Measurements from ENCODE around the gene ANKMY1.

Gene ANKMY1

GRCh38 chr2:240579771-240580614, 22.2 kb upstream of the ANKMY1 start:
- Mint-ChIP-seq H3K4me3 (no peak overlapping the region), H3K36me3 (peaks cover 20% of the 10 kb centered on the region)

GRCh38 chr2:240579071-240579762, 21.4 kb upstream of the ANKMY1 start:
- DNase-seq (ENCODE audit: low spot score in 2 of 2) = no peak
- H3K27me3 Mint-ChIP-seq = no peaks in the 10 kb centered on the region
- H3K4me3 Mint-ChIP-seq = no peak overlapping the region
- no peak for ATAC-seq (ENCODE audit: low read depth)
- H3K9me3 Mint-ChIP-seq = peaks cover 1% of the 10 kb centered on the region
- H3K36me3 Mint-ChIP-seq = peaks cover 24% of the 10 kb centered on the region
- H3K4me1 Mint-ChIP-seq = peaks cover 17% of the 10 kb centered on the region
- no peak overlapping the region for H3K27ac Mint-ChIP-seq

More at GRCh38 chr2:240579771-240580614, 22.2 kb upstream of the ANKMY1 start:
- Mint-ChIP-seq H3K27me3 (no peaks in the 10 kb centered on the region), H3K9me3 (peaks cover 1% of the 10 kb centered on the region), H3K4me1 (peaks cover 24% of the 10 kb centered on the region), H3K27ac (no peak overlapping the region)
- DNase-seq (ENCODE audit: low spot score in 2 of 2) = peak; percentile 52 to 59
- ATAC-seq (ENCODE audit: low read depth) = peak; percentile 71

GRCh38 chr2:240578488-240578887, 20.7 kb upstream of the ANKMY1 start:
- H3K27me3 Mint-ChIP-seq = no peaks in the 10 kb centered on the region
- peaks cover 17% of the 10 kb centered on the region for H3K4me1 Mint-ChIP-seq
- no peak overlapping the region for H3K4me3 Mint-ChIP-seq
- peaks cover 24% of the 10 kb centered on the region for H3K36me3 Mint-ChIP-seq
- H3K9me3 Mint-ChIP-seq = peaks cover 1% of the 10 kb centered on the region
- H3K27ac Mint-ChIP-seq = no peak overlapping the region
- DNase-seq (ENCODE audit: low spot score in 2 of 2) (no peak), ATAC-seq (ENCODE audit: low read depth) (no peak)

GRCh38 chr2:240578110-240578450, 20.3 kb upstream of the ANKMY1 start:
- ATAC-seq (ENCODE audit: low read depth) = no peak
- Mint-ChIP-seq H3K36me3 (peaks cover 24% of the 10 kb centered on the region), H3K4me3 (no peak overlapping the region)

GRCh38 chr2:240577281-240578109, 19.7 kb upstream of the ANKMY1 start:
- Mint-ChIP-seq H3K4me1 (peaks cover 17% of the 10 kb centered on the region), H3K27ac (no peak overlapping the region)

More at GRCh38 chr2:240578110-240578450, 20.3 kb upstream of the ANKMY1 start:
- no peak for DNase-seq (ENCODE audit: low spot score in 2 of 2)
- Mint-ChIP-seq H3K9me3 (peaks cover 1% of the 10 kb centered on the region), H3K4me1 (peaks cover 17% of the 10 kb centered on the region), H3K27me3 (no peaks in the 10 kb centered on the region), H3K27ac (no peak overlapping the region)

GRCh38 chr2:240576436-240577205, 18.8 kb upstream of the ANKMY1 start:
- ATAC-seq (ENCODE audit: low read depth) (no peak), DNase-seq (ENCODE audit: low spot score in 2 of 2) (no peak)
- H3K27ac Mint-ChIP-seq = no peak overlapping the region
- H3K4me1 Mint-ChIP-seq = peaks cover 17% of the 10 kb centered on the region
- H3K9me3 Mint-ChIP-seq = no peaks in the 10 kb centered on the region
- no peaks in the 10 kb centered on the region for H3K27me3 Mint-ChIP-seq
- H3K36me3 Mint-ChIP-seq = peaks cover 22% of the 10 kb centered on the region
- H3K4me3 Mint-ChIP-seq = no peak overlapping the region

More at GRCh38 chr2:240577281-240578109, 19.7 kb upstream of the ANKMY1 start:
- no peaks in the 10 kb centered on the region for H3K27me3 Mint-ChIP-seq
- H3K36me3 Mint-ChIP-seq = peaks cover 24% of the 10 kb centered on the region
- no peak overlapping the region for H3K4me3 Mint-ChIP-seq
- peaks cover 1% of the 10 kb centered on the region for H3K9me3 Mint-ChIP-seq
- DNase-seq (ENCODE audit: low spot score in 2 of 2) = no peak
- no peak for ATAC-seq (ENCODE audit: low read depth)

GRCh38 chr2:240576036-240576435, 18.2 kb upstream of the ANKMY1 start:
- H3K36me3 Mint-ChIP-seq = peaks cover 22% of the 10 kb centered on the region
- peaks cover 21% of the 10 kb centered on the region for H3K4me1 Mint-ChIP-seq
- H3K27ac Mint-ChIP-seq = no peak overlapping the region
- H3K9me3 Mint-ChIP-seq = no peaks in the 10 kb centered on the region
- H3K4me3 Mint-ChIP-seq = no peak overlapping the region
- H3K27me3 Mint-ChIP-seq = no peaks in the 10 kb centered on the region
- ATAC-seq (ENCODE audit: low read depth) (no peak), DNase-seq (ENCODE audit: low spot score in 2 of 2) (no peak)

- ATAC-seq (ENCODE audit: low read depth) (no peak), DNase-seq (ENCODE audit: low spot score in 2 of 2) (no peak)
- Mint-ChIP-seq H3K27me3 (no peaks in the 10 kb centered on the region), H3K4me3 (no peak overlapping the region), H3K9me3 (no peaks in the 10 kb centered on the region), H3K27ac (no peak overlapping the region), H3K36me3 (peaks cover 15% of the 10 kb centered on the region), H3K4me1 (peaks cover 21% of the 10 kb centered on the region)
Measured at GRCh38 chr2:240575101-240575965, 17.5 kb upstream of the ANKMY1 start.

- Mint-ChIP-seq H3K27ac (no peak overlapping the region), H3K4me3 (no peak overlapping the region), H3K4me1 (peaks cover 20% of the 10 kb centered on the region), H3K9me3 (no peaks in the 10 kb centered on the region), H3K36me3 (peaks cover 15% of the 10 kb centered on the region), H3K27me3 (no peaks in the 10 kb centered on the region)
- ATAC-seq (ENCODE audit: low read depth) = no peak
- no peak for DNase-seq (ENCODE audit: low spot score in 2 of 2)
Measured at GRCh38 chr2:240574386-240575100, 16.8 kb upstream of the ANKMY1 start.

- no peaks in the 10 kb centered on the region for H3K9me3 Mint-ChIP-seq
- H3K36me3 Mint-ChIP-seq = peaks cover 15% of the 10 kb centered on the region
- ATAC-seq (ENCODE audit: low read depth) = no peak
- peaks cover 19% of the 10 kb centered on the region for H3K4me1 Mint-ChIP-seq
- no peak overlapping the region for H3K4me3 Mint-ChIP-seq
- H3K27ac Mint-ChIP-seq = no peak overlapping the region
- no peak for DNase-seq (ENCODE audit: low spot score in 2 of 2)
- no peaks in the 10 kb centered on the region for H3K27me3 Mint-ChIP-seq
Measured at GRCh38 chr2:240573516-240574385, 16.0 kb upstream of the ANKMY1 start.

GRCh38 chr2:240573071-240573515, 15.3 kb upstream of the ANKMY1 start:
- H3K9me3 Mint-ChIP-seq = no peaks in the 10 kb centered on the region
- H3K4me3 Mint-ChIP-seq = no peak overlapping the region
- no peak overlapping the region for H3K27ac Mint-ChIP-seq
- ATAC-seq (ENCODE audit: low read depth) = no peak
- DNase-seq (ENCODE audit: low spot score in 2 of 2) = no peak
- peaks cover 15% of the 10 kb centered on the region for H3K36me3 Mint-ChIP-seq
- H3K4me1 Mint-ChIP-seq = peaks cover 19% of the 10 kb centered on the region
- H3K27me3 Mint-ChIP-seq = no peaks in the 10 kb centered on the region
